ENCODE data around the gene PLD2.

PLD2 gene

DNA sequence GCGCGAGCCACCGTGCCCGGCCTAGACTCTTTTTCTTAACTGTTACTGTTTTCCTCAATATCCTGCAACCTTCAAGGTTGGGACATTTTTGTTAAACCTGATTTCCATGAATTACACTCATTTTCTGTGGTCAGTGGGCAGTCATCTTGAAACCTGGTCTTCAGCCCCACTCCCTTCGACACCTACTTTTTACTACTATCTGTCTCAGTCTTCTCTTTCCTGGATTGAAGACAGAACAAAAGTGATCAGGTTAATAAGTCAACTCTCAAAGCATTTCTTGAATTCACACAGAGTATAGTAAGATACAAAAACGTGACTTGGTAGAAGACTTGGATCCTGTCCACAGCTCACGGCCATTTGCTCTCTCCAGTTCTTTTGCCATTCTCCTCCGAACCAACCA, 32.3 kb downstream of the PLD2 start:
- no peak overlapping the region for H3K4me3 ChIP-seq (replicated peaks; ENCODE audit: low read depth, low read length)
- TF ChIP-seq, protein P1, sequence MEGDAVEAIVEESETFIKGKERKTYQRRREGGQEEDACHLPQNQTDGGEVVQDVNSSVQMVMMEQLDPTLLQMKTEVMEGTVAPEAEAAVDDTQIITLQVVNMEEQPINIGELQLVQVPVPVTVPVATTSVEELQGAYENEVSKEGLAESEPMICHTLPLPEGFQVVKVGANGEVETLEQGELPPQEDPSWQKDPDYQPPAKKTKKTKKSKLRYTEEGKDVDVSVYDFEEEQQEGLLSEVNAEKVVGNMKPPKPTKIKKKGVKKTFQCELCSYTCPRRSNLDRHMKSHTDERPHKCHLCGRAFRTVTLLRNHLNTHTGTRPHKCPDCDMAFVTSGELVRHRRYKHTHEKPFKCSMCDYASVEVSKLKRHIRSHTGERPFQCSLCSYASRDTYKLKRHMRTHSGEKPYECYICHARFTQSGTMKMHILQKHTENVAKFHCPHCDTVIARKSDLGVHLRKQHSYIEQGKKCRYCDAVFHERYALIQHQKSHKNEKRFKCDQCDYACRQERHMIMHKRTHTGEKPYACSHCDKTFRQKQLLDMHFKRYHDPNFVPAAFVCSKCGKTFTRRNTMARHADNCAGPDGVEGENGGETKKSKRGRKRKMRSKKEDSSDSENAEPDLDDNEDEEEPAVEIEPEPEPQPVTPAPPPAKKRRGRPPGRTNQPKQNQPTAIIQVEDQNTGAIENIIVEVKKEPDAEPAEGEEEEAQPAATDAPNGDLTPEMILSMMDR (IDR thresholded peaks at IDR 0.05; ENCODE audit: low read depth, low read length, missing control alignments) = no peak
- no peak for DNase-seq (ENCODE audit: extremely low read depth, low read depth)

DNA sequence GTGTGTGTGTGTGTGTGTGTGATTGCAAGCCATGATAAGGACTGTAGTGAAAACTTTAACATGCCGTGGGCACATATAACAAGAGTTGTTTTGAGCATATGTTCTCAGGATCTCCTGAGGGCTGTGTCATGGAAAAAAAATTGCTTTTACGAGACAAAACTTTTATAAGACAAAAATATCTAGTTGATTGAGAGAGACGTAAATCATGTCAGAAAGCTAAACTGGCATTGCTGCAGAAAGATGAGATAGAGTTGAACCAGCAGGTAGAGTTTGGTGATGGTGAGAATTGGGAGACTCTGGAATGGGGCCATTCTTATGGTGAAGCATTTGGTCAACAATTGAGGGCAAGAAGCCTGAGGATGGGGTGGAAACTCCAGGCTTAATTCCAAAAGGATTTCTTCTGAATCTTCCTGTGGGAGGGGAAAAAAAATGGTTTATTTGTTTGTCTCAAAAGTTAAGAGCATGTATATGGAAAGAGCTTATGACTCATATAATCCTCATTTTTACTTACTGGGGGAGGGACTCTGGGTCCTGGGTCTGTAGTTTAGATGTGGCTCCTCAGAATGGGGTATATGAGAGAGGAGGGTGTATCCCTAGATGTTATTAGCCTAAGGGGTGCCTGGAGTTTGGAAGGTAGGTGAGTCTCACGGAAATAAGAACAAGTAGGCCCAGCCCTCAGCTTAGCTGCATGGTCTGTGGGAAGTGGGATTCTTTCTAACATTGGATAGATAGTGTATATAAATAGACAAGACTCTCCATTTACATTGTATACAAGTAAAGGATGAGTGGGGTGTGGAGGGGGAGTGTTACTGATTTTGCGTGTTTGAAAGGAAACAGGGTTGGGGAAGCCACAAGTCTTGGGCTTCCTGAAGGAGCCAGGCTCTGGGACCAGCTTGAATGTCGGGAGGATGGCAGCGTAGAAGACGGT, 33.3 kb downstream of the PLD2 start:
- TF ChIP-seq, protein P1 (IDR thresholded peaks at IDR 0.05; ENCODE audit: low read depth, low read length, missing control alignments) = no peak
- H3K4me3 ChIP-seq (replicated peaks; ENCODE audit: low read depth, low read length) = no peak overlapping the region
- no peak for DNase-seq (ENCODE audit: extremely low read depth, low read depth)

DNA sequence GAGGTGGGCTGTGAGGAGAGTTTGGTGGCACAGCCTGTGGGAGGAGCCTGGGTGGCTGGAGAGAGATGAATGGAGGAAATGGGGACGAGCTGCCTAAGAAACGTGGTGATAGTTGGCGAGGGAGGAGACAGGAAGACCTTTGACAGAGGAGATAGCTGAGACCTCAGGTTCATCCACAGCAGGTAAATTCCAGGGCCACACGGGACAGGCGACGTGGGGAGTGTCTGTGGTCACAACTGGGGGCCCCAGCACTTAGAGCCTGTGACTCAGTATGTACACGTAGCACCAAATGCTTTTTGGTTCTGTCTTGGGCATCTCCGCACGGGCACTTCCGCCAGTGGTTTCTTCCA, 33.9 kb downstream of the PLD2 start:
- H3K4me3 ChIP-seq (replicated peaks; ENCODE audit: low read depth, low read length) = no peak overlapping the region
- TF ChIP-seq, protein P1 (IDR thresholded peaks at IDR 0.05; ENCODE audit: low read depth, low read length, missing control alignments) = no peak
- no peak for DNase-seq (ENCODE audit: extremely low read depth, low read depth)

- TF ChIP-seq, protein P1 (IDR thresholded peaks at IDR 0.05; ENCODE audit: low read depth, low read length, missing control alignments) = no peak
- no peak for DNase-seq (ENCODE audit: extremely low read depth, low read depth)
- H3K4me3 ChIP-seq (replicated peaks; ENCODE audit: low read depth, low read length) = no peak overlapping the region
Measured at GRCh38 chr17:4842376-4842775, 35.4 kb downstream of the PLD2 start.

- no peak overlapping the region for H3K4me3 ChIP-seq (replicated peaks; ENCODE audit: low read depth, low read length)
- TF ChIP-seq, protein P1 (IDR thresholded peaks at IDR 0.05; ENCODE audit: low read depth, low read length, missing control alignments) = no peak
- DNase-seq (ENCODE audit: extremely low read depth, low read depth) = no peak
Measured at GRCh38 chr17:4843321-4844000, 36.5 kb downstream of the PLD2 start.

DNA sequence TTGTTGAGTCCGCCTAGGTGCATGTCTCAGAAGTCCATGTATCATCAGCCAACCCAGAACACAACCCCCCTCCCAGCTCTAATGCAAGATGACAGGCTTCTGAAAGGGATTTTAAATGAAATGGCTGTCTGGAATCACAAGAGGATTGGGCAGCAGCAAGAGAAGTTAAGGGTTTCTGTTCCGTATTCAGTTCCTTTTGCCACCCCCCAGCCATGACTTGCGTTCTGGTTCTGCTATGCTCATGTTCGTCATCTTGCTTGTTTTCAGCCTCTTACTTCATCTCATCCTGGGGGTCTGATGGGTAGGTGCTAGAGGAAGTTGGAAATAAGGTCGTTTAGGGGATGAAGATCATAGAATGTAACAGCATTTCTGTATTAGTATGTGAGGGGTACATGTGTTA, 38.2 kb downstream of the PLD2 start:
- no peak overlapping the region for H3K4me3 ChIP-seq (replicated peaks; ENCODE audit: low read depth, low read length)
- DNase-seq (ENCODE audit: extremely low read depth, low read depth) = no peak
- TF ChIP-seq, protein P1 (IDR thresholded peaks at IDR 0.05; ENCODE audit: low read depth, low read length, missing control alignments) = no peak
